SK-MEL-5 (cell line): ENCODE results near the gene EPHA5. TPM values are rescaled to one million over a fixed set of nuclear protein-coding genes. Genes with fewer than 3 reads are reported as not detected.
"Not testable (repeated sequence)": the region's sequence is repeated elsewhere in the genome, so short reads cannot be mapped to it uniquely, and the experiment has no call there.

Experiments used
- DNase-seq: peaks from one replicate; pipeline ENCODE4 v3.0.0-alpha.2; 2016; ENCODE audit warnings: low read depth, low spot score
- in situ Hi-C: cut with HindIII; loops from 2 replicates; pipeline ENCODE4 v1.10.0; 2016; ENCODE audit warnings: low sequenced_read_pairs, high pct_unique_total_duplicates, low pct_unique_long_range_greater_than_20kb
- total RNA-seq: library from RNA; depleted of rRNA; stranded (reverse); fragments of >200 nt; shearing (Covaris generic); gene quantifications from 2 replicates; pipeline ENCODE4 v1.2.3, GENCODE V29; 2014

Gene EPHA5
- total RNA-seq, 1 experiment from 2014 or later = 6.0 TPM

DNA sequence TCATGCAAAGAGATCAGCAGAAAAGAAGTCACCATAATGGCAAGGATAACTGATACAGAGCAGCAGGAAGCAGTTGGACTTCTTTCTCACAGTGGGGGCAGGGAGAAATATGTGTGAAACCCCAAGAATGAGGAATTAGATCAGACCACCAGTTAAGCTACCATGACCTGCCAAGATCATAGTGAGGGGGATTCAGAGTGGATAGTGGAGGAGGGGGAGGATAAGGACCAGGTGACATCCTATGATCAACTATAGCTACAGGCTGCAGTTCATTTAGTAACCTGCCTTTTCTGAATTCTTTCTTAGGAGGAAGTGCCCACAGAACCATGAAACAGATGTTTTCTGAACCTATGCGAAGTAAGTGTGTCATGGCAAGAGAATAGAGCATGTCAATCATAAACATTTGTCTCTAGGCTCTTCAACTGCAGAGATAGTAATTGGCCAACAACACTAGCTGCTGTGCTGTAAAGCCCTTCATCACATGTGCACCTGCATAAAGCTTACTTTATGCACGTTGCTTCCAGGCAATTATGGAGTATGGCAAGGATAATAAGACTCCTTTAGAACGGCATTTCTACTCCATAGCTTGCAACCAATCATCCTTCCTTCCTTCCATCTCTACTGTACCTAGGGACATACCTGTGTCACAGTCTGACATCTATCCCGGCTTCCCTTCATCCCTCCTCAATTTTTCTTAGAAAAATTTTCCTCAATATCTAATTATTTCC is 329.7 kb downstream of the EPHA5 start:
- no peak for DNase-seq
- in situ Hi-C loops = no loop called here

DNA sequence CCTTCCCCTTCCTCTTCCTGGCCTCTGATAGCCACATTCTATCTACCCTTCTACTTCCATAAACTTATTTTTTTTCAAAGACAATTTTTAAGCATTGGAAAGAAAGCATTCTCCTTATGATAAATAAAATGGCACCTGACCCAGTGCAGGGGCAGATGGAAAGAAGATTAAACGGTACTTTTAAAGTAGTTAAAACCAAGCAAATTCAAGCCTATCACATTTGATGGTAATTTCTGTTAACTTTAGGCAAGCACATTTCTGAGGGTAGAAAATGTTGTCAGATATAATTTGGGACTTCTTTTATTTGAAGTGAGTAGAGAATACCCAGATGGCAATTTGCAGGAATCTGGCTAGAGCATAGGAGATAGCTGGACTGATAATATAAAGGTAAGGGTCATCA is 332.9 kb downstream of the EPHA5 start:
- no peak for DNase-seq
- in situ Hi-C loops = no loop called here

DNA sequence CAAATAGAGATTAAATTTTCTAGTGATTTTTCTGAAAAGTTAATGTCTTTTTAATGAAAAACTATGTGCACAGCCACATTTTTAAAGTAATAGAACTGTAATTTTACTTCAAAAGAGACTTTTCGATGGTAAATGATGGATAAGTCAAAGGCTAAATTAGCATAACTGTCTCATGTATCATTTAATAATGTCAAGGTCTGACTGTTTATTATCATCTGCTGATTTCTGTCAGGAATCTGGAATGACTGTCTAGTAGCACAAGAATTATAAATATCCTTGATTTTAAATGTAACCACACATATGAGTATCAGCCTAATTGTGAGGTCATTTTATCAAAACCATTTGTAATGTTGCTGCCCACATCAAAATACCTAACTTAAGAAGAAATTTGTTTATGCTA is 333.8 kb downstream of the EPHA5 start:
- in situ Hi-C loops = no loop called here
- no peak for DNase-seq

DNA sequence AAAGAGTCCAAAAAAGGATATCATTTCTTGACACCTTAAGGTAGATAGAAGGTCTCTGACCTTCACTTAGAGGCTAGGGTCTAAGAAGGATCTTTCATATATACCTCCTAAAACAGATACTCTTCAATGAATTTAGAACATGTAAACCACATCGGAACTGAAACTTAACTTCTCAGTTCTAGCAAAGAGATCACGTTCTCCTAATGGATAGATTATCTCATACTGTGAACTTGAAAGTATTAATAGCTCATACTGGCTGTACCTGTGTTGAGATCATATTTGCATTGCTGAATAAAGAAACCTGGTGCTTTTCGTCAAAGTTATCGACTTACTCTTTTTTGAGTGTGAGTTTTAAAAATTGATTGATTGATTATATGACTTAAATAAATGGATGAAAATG is 353.8 kb downstream of the EPHA5 start:
- DNase-seq = no peak
- in situ Hi-C loops = no loop called here

DNA sequence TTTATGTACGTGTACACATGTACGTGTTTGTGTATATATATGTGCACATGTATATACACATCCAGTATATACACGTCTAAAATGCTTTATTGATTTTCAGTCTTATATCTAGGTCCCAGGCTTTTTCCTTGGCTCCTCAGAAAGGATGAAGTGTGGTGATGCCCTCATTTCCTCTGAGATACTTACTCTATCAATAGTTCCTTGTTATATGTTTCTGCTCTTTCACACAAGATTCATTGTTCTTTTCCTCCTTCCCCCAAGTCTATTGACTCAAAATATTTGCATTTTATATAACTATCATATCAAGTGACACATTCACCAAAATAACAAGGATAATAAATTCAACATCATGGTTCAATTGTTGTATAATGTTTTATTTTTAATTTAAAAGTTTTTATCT is 359.2 kb downstream of the EPHA5 start:
- peak; percentile 76 for DNase-seq
- in situ Hi-C loops = no loop called here

DNA sequence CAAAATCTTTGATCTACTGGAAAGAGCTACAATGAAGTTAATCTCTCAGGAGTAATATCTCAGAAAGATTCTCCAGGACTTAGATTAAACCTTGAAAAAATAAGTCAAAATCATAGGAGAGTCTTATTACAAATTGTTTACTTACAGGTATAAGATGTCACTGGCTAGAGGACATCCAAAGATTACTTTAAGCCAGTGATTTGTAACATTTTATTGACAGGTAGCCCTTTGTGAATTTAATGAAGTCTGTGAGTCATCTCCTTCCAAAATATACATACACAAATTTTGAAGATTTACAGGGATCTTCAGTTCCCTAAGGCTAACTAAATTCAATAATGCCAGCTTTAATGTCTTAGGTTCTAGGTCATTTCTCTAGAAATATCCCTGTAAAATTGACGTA is 359.7 kb downstream of the EPHA5 start:
- DNase-seq = peak; percentile 4
- in situ Hi-C loops = no loop called here

DNA sequence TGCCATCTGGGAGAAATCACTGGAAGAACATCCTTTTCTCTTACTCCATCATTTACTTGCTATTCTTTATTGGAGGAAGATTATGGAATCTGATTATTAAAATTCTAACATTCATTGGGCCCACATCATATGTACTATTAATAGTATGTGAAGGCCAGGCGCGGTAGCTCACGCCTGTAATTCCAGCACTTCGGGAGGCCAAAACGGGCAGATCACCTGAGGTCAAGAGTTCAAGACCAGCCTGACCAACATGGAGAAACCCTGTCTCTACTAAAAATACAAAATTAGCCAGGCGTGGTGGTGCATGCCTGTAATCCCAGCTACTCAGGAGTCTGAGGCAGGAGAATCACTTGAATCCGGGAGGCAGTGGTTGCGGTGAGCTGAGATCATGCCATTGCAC is 361.7 kb downstream of the EPHA5 start:
- DNase-seq, in situ Hi-C loops: not testable (repeated sequence)

DNA sequence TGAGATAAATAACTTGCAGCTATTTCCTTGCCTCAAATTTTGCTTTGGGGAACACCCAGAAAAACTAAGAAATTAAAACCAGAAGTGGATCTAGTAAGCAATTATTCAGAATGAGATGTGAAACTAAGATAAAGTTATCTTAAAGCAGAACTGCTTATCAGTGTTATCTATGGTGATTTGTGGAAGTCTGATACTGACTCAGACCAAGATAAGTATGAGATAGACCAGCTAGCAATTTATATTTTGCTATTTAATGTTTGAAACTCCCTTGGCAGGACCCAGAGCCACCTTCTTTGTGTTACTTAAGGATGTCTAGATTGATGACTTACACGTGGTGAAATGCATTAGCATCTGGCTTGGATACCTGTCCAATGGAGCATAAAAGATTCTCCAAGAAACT is 368.1 kb downstream of the EPHA5 start:
- in situ Hi-C loops = no loop called here
- no peak for DNase-seq

DNA sequence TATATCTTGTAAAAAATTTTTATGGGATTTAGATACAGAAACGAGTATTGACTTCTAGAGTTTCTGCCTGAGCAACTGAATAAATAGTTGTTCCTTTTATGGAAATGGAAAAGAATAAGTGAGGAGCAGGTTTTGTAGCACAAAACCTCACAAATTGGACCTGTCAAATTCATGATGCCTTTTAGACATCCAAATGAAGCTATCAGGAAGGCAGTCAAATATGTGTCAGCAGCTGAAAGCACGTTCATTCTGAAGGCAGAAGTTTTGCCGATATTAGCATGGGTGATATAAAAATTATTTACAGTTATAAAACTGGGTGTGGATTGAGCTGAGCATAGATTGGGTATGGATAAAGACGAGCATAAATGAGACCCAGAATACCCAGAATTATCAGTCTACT is 374.0 kb downstream of the EPHA5 start:
- in situ Hi-C loops = no loop called here

DNA sequence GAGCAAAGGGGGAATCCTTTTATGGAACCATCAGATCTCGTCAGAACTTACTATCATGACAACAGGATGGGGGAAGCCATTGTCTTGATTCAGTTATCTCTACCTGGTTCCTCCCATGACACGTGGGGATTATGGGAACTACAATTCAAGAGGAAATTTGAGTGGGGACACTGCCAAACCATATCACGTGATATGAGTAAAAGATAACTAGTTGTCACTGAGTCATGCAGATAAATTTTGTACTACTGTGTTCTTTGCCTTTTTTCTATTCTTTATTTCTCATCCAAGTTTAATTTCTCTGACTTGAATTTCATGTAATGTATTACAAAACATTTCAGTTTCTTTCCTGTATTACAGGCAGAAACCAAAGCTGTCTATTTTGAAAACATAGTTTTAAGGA is 383.2 kb downstream of the EPHA5 start:
- in situ Hi-C loops = no loop called here
- no peak for DNase-seq

More for the DNA sequence above, 374.0 kb downstream of the EPHA5 start:
- DNase-seq = no peak
